COLO668 (cell line): Measurements from ENCODE around the gene RAD23B.
"Not testable (repeated sequence)": the region's sequence is repeated elsewhere in the genome, so short reads cannot be mapped to it uniquely, and the experiment has no call there.

Source experiments
- DNase-seq: peaks from one replicate; lab custom pipeline; 2025; ENCODE audit not compliant: unreplicated experiment; lab: John Stamatoyannopoulos, UW

RAD23B gene

GRCh38 chr9:107292821-107293542 is 9.9 kb downstream of the RAD23B start:
- DNase-seq = no peak

GRCh38 chr9:107293543-107294085 is 10.5 kb downstream of the RAD23B start:
- DNase-seq = no peak

GRCh38 chr9:107294756-107295155 is 11.7 kb downstream of the RAD23B start:
- no peak for DNase-seq

- DNase-seq = no peak
These were observed 12.9 kb downstream of the RAD23B start for GRCh38 chr9:107295995-107296394.

GRCh38 chr9:107296592-107296991 is 13.5 kb downstream of the RAD23B start:
- DNase-seq = not testable (repeated sequence)

GRCh38 chr9:107299437-107299836 is 16.4 kb downstream of the RAD23B start:
- DNase-seq = no peak

GRCh38 chr9:107306308-107306707 is 23.2 kb downstream of the RAD23B start:
- DNase-seq = no peak

GRCh38 chr9:107307331-107307730 is 24.3 kb downstream of the RAD23B start:
- DNase-seq = no peak

GRCh38 chr9:107308461-107308860 is 25.4 kb downstream of the RAD23B start:
- no peak for DNase-seq

- DNase-seq = no peak
These were observed 26.2 kb downstream of the RAD23B start for GRCh38 chr9:107309271-107309670.

GRCh38 chr9:107312376-107313050 is 29.4 kb downstream of the RAD23B start:
- no peak for DNase-seq

GRCh38 chr9:107313555-107314096 is 30.5 kb downstream of the RAD23B start:
- DNase-seq = no peak

- DNase-seq = no peak
These were observed 31.7 kb downstream of the RAD23B start for GRCh38 chr9:107314763-107315162.

- DNase-seq = no peak
These were observed 33.9 kb downstream of the RAD23B start for GRCh38 chr9:107316795-107317661.

GRCh38 chr9:107322643-107323042 is 39.6 kb downstream of the RAD23B start:
- no peak for DNase-seq

- no peak for DNase-seq
These were observed 40.9 kb downstream of the RAD23B start for GRCh38 chr9:107323836-107324585.

- DNase-seq = no peak
These were observed 42.8 kb downstream of the RAD23B start for GRCh38 chr9:107325842-107326241.

GRCh38 chr9:107328510-107328909 is 45.4 kb downstream of the RAD23B start:
- no peak for DNase-seq

GRCh38 chr9:107330420-107330819 is 47.3 kb downstream of the RAD23B start:
- no peak for DNase-seq

GRCh38 chr9:107332883-107333282 is 49.8 kb downstream of the RAD23B start:
- no peak for DNase-seq
